A673 (cell line): Measurements from ENCODE around the gene OR1N1. TPM values are rescaled to one million over a fixed set of nuclear protein-coding genes. Genes with fewer than 3 reads are reported as not detected.
"Not testable (repeated sequence)": the region's sequence is repeated elsewhere in the genome, so short reads cannot be mapped to it uniquely, and the experiment has no call there.

Experiments
- BruUV-seq: library from RNA; stranded (reverse); fragments of 400-500 nt; replicated peaks from 2 replicates; lab custom pipeline; 2021; lab: Mats Ljungman, UMichigan
- CTCF ChIA-PET: fragments of 300-600 bp; sonication (Branson Sonifier 250); formaldehyde crosslinking; loops from one replicate; lab custom pipeline; 2022; ENCODE audit warnings: antibody characterized with exemption; lab: Charles Lee
- POLR2A ChIA-PET: fragments of 300-600 bp; sonication (Branson Sonifier 250); formaldehyde crosslinking; loops from one replicate; lab custom pipeline; 2022; ENCODE audit warnings: antibody characterized with exemption; ENCODE audit not compliant: low non-redundant PET; lab: Charles Lee
- DNase-seq: peaks from one replicate; pipeline ENCODE4 v3.0.0-alpha.2; 2015; ENCODE audit warnings: low spot score
- H3K27ac ChIP-seq: fragments of 200-600 bp; sonication (generic); 2 replicates; pipeline ENCODE4 v1.5.1; 2016; ENCODE audit warnings: mixed run types, low read depth, mild to moderate bottlenecking, mixed read lengths, antibody characterized with exemption, low read length; ENCODE audit not compliant: poor library complexity, severe bottlenecking
- H3K27me3 ChIP-seq: fragments of 200-600 bp; sonication (generic); replicated peaks from 2 replicates; pipeline ENCODE4 v1.6.1; 2017; ENCODE audit warnings: mixed run types, low read depth, mild to moderate bottlenecking, mixed read lengths, antibody characterized with exemption, low read length; ENCODE audit not compliant: insufficient read depth, poor library complexity
- H3K36me3 ChIP-seq: fragments of 200-600 bp; sonication (generic); 2 replicates; pipeline ENCODE4 v1.6.1; 2016; ENCODE audit warnings: mixed run types, mild to moderate bottlenecking, mixed read lengths, antibody characterized with exemption, low read length; ENCODE audit not compliant: insufficient read depth, poor library complexity, severe bottlenecking
- H3K4me1 ChIP-seq: fragments of 200-600 bp; sonication (generic); 2 replicates; pipeline ENCODE4 v1.6.1; 2017; ENCODE audit warnings: mixed run types, mild to moderate bottlenecking, mixed read lengths, antibody characterized with exemption, low read length; ENCODE audit not compliant: insufficient read depth, poor library complexity, severe bottlenecking
- H3K4me3 ChIP-seq: fragments of 200-600 bp; sonication (generic); 2 replicates; pipeline ENCODE4 v1.5.1; 2016; ENCODE audit warnings: low read depth, mixed run types, mild to moderate bottlenecking, mixed read lengths, low read length; ENCODE audit not compliant: poor library complexity, severe bottlenecking
- H3K9me3 ChIP-seq: fragments of 200-600 bp; sonication (generic); 2 replicates; pipeline ENCODE4 v1.6.1; 2016; ENCODE audit warnings: mixed run types, low read depth, mild to moderate bottlenecking, mixed read lengths, antibody characterized with exemption, low read length; ENCODE audit not compliant: poor library complexity, severe bottlenecking
- CTCF ChIP-seq: fragments of 300-800, 200-600 bp; sonication (generic); conservative IDR thresholded peaks from 2 replicates; pipeline ENCODE4 v1.5.1; 2017; ENCODE audit warnings: low read depth, mild to moderate bottlenecking, antibody characterized with exemption, low read length, moderate library complexity, mixed read lengths
- EZH2 ChIP-seq: fragments of 200-600 bp; sonication (generic); IDR thresholded peaks from 2 replicates; pipeline ENCODE4 v1.6.1; 2017; ENCODE audit warnings: borderline replicate concordance, low read depth, mild to moderate bottlenecking, mixed read lengths, antibody characterized with exemption, low read length; ENCODE audit not compliant: poor library complexity, severe bottlenecking
- intact Hi-C: fragments of 100-400 bp; cut with micrococcal nuclease; formaldehyde crosslinking; loops from one replicate; pipeline ENCODE4 v1.10.0; 2022; ENCODE audit not compliant: unreplicated experiment
- total RNA-seq: library from RNA; stranded (reverse); gene quantifications from 2 replicates; pipeline ENCODE4 v1.2.3, GENCODE V29; 2021

The OR1N1 gene
- total RNA-seq, 1 experiment from 2014 or later = not detected

- CTCF ChIA-PET = no interaction called here
- peaks cover 5% of the 10 kb centered on the region for H3K27me3 ChIP-seq
- H3K4me1 ChIP-seq = no peaks in the 10 kb centered on the region
- POLR2A ChIA-PET = no interaction called here
- no TSS peak for BruUV-seq
- DNase-seq = no peak
- no peak overlapping the region for H3K27ac ChIP-seq
- H3K36me3 ChIP-seq = no peaks in the 10 kb centered on the region
- intact Hi-C loops = no loop called here
- H3K9me3 ChIP-seq = no peaks in the 10 kb centered on the region
- no peak for TF ChIP-seq EZH2
- no peak overlapping the region for H3K4me3 ChIP-seq
Measured at GRCh38 chr9:122536134-122536533, 9.0 kb upstream of the OR1N1 start.

DNA sequence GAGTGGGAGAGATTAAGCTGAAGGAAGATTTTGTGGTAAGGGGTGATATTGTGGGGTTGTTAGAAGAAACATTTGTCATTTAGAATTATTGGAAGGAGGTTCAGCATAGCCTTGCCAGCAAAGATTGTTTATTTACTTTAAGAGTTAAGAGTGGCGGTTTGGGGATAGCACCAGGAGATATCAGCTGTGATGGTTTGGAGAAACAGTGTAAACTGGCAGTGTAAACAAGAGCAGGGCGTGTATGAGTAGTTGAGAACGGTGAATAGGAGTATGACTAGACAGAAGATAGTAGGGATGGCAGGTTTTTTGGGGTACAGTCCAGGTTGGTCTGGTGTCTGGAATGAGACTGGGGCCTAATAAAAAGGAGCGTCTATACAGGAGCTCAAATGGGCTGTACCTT, 4.1 kb upstream of the OR1N1 start:
- CTCF ChIA-PET, H3K27ac ChIP-seq, H3K36me3 ChIP-seq, POLR2A ChIA-PET, H3K4me1 ChIP-seq, H3K4me3 ChIP-seq, BruUV-seq, DNase-seq, H3K9me3 ChIP-seq, intact Hi-C loops: not testable (repeated sequence)
- H3K27me3 ChIP-seq = peaks cover 31% of the 10 kb centered on the region

DNA sequence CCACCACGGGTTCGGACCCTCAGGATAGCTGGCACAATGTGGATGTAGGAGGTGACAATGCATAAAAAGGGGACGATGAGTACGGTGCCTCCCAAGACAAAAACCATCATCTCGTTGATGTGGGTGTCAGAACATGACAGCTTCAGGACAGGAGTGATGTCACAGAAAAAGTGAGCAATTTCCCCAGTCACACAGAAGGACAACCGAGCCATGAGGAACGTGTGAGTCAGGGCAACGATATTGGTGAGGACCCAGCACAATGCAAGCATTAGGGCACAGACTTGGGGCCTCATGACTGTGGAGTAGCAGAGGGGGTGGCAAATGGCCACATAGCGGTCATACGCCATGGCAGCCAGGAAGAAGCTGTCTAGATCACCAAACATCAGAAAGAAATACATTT, 491 bp downstream of the OR1N1 start:
- BruUV-seq = no TSS peak

DNA sequence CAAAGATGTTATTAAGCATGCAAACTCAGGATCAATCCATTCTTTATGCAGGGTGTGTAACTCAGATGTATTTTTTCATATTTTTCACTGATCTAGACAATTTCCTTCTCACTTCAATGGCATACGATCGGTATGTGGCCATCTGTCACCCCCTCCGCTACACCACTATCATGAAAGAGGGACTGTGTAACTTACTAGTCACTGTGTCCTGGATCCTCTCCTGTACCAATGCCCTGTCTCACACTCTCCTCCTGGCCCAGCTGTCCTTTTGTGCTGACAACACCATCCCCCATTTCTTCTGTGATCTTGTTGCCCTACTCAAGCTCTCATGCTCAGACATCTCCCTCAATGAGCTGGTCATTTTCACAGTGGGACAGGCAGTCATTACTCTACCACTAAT, 7.7 kb downstream of the OR1N1 start:
- intact Hi-C loops = no loop called here
- Histone ChIP-seq H3K4me3 (no peak overlapping the region), H3K27ac (no peak overlapping the region), H3K36me3 (no peaks in the 10 kb centered on the region), H3K27me3 (peaks cover 43% of the 10 kb centered on the region), H3K4me1 (no peaks in the 10 kb centered on the region), H3K9me3 (no peaks in the 10 kb centered on the region)
- no TSS peak for BruUV-seq
- no peak for TF ChIP-seq EZH2
- TF ChIP-seq CTCF = no peak
- ChIA-PET POLR2A (no interaction called here), CTCF (no interaction called here)
- no peak for DNase-seq

More for the DNA sequence above, 491 bp downstream of the OR1N1 start:
- Histone ChIP-seq H3K36me3 (no peaks in the 10 kb centered on the region), H3K27ac (no peak overlapping the region), H3K4me1 (no peaks in the 10 kb centered on the region), H3K9me3 (no peaks in the 10 kb centered on the region), H3K27me3 (peaks cover 41% of the 10 kb centered on the region), H3K4me3 (no peak overlapping the region)
- CTCF ChIA-PET = no interaction called here
- TF ChIP-seq EZH2 = no peak
- TF ChIP-seq CTCF = no peak
- intact Hi-C loops = no loop called here
- POLR2A ChIA-PET = no interaction called here
- no peak for DNase-seq
